Myometrial cell (primary cell): ENCODE results near the gene OTC. TPM values are rescaled to one million over a fixed set of nuclear protein-coding genes. Genes with fewer than 3 reads are reported as not detected.

Source experiments
- total RNA-seq: library from RNA; depleted of rRNA; stranded (reverse); fragments of >200 nt; gene quantifications from 2 replicates; pipeline ENCODE4 v1.2.3, GENCODE V29; 2015

Gene OTC
- total RNA-seq, result not detected in 2 replicates

GRCh38 chrX:38352362-38352761, at the start of gene OTC:
Gene OTC, plus strand, starts transcription at chrX:38352604. Its CDS starts 93 bp downstream, at chrX:38352697.

GRCh38 chrX:38327007-38327774, 25.2 kb upstream of the OTC start, which contains the start of gene RPGR:
Gene RPGR, minus strand, starts transcription at chrX:38327509. Its CDS starts 142 bp downstream, at chrX:38327367.

Other genes starting within 250 kb of the OTC start
- gene SRPX, start 131.7 kb upstream of the OTC start, total RNA-seq, result 37.2 and 39.0 TPM in 2 replicates
- gene RPGR, start 25.1 kb upstream of the OTC start, total RNA-seq, result 4.9 and 30.3 TPM in 2 replicates
- not detected in 2 replicates for gene TSPAN7, start 208.9 kb downstream of the OTC start, total RNA-seq